ENCODE data around the gene MARCKSL1. TPM values are rescaled to one million over a fixed set of nuclear protein-coding genes. Genes with fewer than 3 reads are reported as not detected.
"Not testable (repeated sequence)": the region's sequence is repeated elsewhere in the genome, so short reads cannot be mapped to it uniquely, and the experiment has no call there.

MARCKSL1 gene
- total and polyA plus RNA-seq, 3 donors from 2014 or later = 288 to 326 (median 312) TPM

DNA sequence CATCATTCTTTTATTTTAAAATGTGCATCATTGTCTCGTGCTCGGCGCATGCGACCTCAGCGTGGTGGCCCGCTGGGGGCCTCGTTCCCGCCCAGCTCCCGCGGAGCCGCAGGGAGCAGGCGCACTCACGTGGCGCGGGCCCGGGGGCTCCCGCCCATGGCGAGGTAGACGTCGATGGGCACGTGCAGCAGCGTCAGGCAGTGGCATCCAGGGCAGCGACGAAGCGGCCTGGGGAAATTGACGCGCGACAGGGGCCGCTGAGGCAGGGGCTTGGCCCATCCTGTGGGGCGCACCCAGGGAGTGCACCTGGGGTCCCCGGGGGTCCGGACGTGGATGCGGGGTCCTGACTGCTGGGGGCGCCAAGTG lies 25.3 kb upstream of the MARCKSL1 start:
- Histone ChIP-seq H3K36me3 (ENCODE audit: low read depth, missing control alignments) (no peaks in the 10 kb centered on the region), H3K9me3 (no peaks in the 10 kb centered on the region), H3K4me1 (peaks cover 33% of the 10 kb centered on the region), H3K4me3 (peak overlapping the region; percentile 37 to 55), H3K27ac (peak overlapping the region; percentile 84 to 94), H3K27me3 (no peaks in the 10 kb centered on the region)
- 19 to 38% methylated on average over 10 to 35 of the region's 35 CpGs for WGBS, 2 donors
- intact Hi-C loops (cut with DNase I; ENCODE audit: low total_unique reads) = no loop called here
- TF ChIP-seq, protein P1, sequence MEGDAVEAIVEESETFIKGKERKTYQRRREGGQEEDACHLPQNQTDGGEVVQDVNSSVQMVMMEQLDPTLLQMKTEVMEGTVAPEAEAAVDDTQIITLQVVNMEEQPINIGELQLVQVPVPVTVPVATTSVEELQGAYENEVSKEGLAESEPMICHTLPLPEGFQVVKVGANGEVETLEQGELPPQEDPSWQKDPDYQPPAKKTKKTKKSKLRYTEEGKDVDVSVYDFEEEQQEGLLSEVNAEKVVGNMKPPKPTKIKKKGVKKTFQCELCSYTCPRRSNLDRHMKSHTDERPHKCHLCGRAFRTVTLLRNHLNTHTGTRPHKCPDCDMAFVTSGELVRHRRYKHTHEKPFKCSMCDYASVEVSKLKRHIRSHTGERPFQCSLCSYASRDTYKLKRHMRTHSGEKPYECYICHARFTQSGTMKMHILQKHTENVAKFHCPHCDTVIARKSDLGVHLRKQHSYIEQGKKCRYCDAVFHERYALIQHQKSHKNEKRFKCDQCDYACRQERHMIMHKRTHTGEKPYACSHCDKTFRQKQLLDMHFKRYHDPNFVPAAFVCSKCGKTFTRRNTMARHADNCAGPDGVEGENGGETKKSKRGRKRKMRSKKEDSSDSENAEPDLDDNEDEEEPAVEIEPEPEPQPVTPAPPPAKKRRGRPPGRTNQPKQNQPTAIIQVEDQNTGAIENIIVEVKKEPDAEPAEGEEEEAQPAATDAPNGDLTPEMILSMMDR (IDR thresholded peaks at IDR 0.05) = no peak
- no peak for TF ChIP-seq POLR2A (IDR thresholded peaks at IDR 0.05)
- peak; percentile 80 for DNase-seq

DNA sequence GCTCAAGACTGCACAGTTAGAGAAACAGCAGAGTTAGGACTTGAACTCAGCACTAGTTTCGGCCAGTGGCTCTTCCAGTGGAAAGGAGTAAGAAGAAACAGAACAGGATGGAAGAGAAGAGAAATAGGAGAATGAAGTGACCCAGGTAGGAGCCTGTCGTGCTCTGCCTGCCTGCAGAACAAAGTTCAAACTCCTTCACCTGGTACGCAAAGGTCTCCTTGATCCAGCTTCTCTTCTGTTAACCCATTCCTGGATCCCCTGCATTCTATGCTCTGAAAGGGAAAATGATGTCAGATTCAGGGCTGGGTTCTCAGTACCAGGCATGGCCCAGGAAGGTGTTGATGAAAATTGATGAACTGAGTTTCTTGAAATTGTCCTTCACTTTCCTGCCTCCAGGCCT lies 22.4 kb upstream of the MARCKSL1 start:
- no peak overlapping the region for H3K4me3 ChIP-seq
- no peaks in the 10 kb centered on the region for H3K9me3 ChIP-seq
- H3K36me3 ChIP-seq (ENCODE audit: low read depth, missing control alignments) = no peaks in the 10 kb centered on the region
- no peak for DNase-seq
- no peak for TF ChIP-seq POLR2A (IDR thresholded peaks at IDR 0.05)
- TF ChIP-seq, protein P1 (IDR thresholded peaks at IDR 0.05) = no peak
- 56 to 73% methylated on average over 3 of the region's 3 CpGs for WGBS, 2 donors
- H3K4me1 ChIP-seq = peaks cover 54% of the 10 kb centered on the region
- no peaks in the 10 kb centered on the region for H3K27me3 ChIP-seq
- intact Hi-C loops (cut with DNase I; ENCODE audit: low total_unique reads) = no loop called here
- H3K27ac ChIP-seq = peak overlapping the region; percentile 34 to 98

DNA sequence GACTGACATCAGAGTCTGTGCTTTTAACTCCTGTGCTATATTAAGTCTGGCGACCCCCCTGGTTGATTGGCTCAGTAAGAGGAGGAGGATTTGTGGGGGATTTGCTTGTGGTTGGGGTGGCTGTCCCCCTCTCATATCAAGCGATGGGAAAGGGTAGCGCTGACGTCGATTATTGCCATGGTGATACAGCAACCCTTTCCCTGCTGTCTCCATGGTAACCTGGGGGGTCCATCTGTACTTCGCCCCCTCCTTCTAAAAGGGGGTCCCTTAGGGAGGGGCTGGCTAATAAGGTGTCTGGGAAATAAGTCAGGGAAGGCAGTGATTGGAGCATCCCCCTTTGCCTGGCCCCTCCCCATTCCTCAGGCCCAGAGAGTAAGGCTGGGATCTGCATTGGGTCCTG lies 21.6 kb upstream of the MARCKSL1 start:
- Histone ChIP-seq H3K4me1 (peaks cover 58% of the 10 kb centered on the region), H3K4me3 (no peak overlapping the region), H3K36me3 (ENCODE audit: low read depth, missing control alignments) (no peaks in the 10 kb centered on the region), H3K27ac (peak overlapping the region; percentile 34 to 98), H3K9me3 (no peaks in the 10 kb centered on the region), H3K27me3 (no peaks in the 10 kb centered on the region)
- WGBS, 2 donors = 75 to 81% methylated on average over 6 of the region's 6 CpGs
- intact Hi-C loops (cut with DNase I; ENCODE audit: low total_unique reads) = no loop called here
- no peak for DNase-seq
- TF ChIP-seq, protein P1 (IDR thresholded peaks at IDR 0.05) = no peak
- no peak for TF ChIP-seq POLR2A (IDR thresholded peaks at IDR 0.05)

DNA sequence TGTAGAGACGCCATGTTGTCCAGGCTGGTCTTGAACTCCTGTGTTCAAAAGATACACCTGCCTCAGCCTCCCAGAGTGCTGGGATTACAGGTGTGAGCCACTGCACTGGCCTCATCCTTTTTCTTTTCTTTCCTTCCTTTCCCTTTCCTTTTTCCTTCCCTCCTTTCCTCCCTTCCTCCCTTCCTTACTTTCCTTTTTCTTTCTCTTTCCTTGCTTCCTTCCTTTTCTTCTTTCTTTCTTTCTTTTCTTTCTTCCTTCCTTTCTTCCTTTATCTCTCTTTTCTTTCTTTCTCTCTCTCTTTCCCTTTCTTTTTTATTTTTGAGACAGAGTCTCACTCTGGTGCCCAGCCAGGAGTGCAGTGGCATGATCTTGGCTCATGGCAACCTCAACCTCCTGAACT lies 20.4 kb upstream of the MARCKSL1 start:
- H3K9me3 ChIP-seq = no peaks in the 10 kb centered on the region
- H3K4me3 ChIP-seq = no peak overlapping the region
- peaks cover 55% of the 10 kb centered on the region for H3K4me1 ChIP-seq
- TF ChIP-seq, protein P1 (IDR thresholded peaks at IDR 0.05) = no peak
- no peak for TF ChIP-seq POLR2A (IDR thresholded peaks at IDR 0.05)
- DNase-seq = no peak
- 88 to 95% methylated on average over 1 of the region's 1 CpG for WGBS, 2 donors
- no peaks in the 10 kb centered on the region for H3K27me3 ChIP-seq
- H3K36me3 ChIP-seq (ENCODE audit: low read depth, missing control alignments) = no peaks in the 10 kb centered on the region
- intact Hi-C loops (cut with DNase I; ENCODE audit: low total_unique reads) = no loop called here
- peak overlapping the region; percentile 15 to 98 for H3K27ac ChIP-seq

DNA sequence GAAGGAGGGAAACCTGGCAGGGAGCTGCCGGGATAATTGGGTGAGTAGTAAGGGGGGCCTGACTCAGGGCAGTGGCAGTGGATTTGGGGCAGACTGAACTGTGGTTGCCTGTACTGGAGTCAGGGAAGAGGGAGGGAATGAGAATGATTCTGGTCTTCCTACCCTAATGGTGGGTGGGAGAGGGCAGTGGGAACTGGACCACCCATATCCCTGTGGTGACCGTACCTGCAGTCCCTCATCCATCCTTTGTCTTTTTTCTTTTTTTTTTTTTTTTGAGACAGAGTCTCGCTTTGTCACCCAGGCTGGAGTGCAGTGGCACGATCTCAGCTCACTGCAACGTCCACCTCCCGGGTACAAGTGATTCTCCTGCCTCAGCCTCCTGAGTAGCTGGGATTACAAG lies 19.7 kb upstream of the MARCKSL1 start:
- H3K36me3 ChIP-seq (ENCODE audit: low read depth, missing control alignments); DNase-seq; H3K27me3 ChIP-seq; H3K9me3 ChIP-seq; intact Hi-C loops (cut with DNase I; ENCODE audit: low total_unique reads); H3K4me3 ChIP-seq: not testable (repeated sequence)
- WGBS, 2 donors = 80 to 83% methylated on average over 6 of the region's 6 CpGs
- Histone ChIP-seq H3K27ac (peak overlapping the region; percentile 15 to 98), H3K4me1 (peaks cover 51% of the 10 kb centered on the region)
